ENCODE data around the gene CRYL1.

Gene CRYL1

DNA sequence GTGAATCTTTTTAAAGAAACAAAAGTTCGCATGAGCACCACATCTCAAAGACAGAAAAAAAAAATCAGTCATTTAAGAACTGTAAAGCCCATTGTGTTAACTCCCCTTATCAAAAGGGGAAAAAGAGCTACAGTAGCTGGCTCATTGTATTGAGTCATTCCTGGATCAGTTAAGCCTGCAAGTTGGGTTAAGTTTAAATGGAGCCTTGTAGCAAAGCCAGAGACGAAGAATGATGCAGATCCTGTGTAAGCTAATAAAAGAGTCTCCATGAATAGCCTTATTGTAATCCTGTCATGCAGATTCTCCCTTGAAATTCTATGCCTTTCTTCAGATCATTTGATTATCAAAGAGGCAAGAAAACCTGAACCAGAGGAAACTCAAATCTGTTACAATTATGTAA lies 83.8 kb downstream of the CRYL1 start:
- no peak overlapping the region for H3K27ac ChIP-seq (ENCODE audit: low read depth, low read length)
- H3K9ac ChIP-seq (ENCODE audit: low read length): no peak overlapping the region
- no peak overlapping the region for H3K4me3 ChIP-seq (ENCODE audit: insufficient read depth, low read length, poor library complexity, severe bottlenecking)
- no peaks in the 10 kb centered on the region for H3K9me2 ChIP-seq (replicated peaks; ENCODE audit: insufficient read depth, low read length)
- no peak overlapping the region for H3K4me2 ChIP-seq (ENCODE audit: low read depth, low read length, poor library complexity, severe bottlenecking)
- no peaks in the 10 kb centered on the region for H4K20me1 ChIP-seq (ENCODE audit: low read depth, low read length)
- H3K27me3 ChIP-seq (ENCODE audit: low read length): no peaks in the 10 kb centered on the region
- no peaks in the 10 kb centered on the region for H3K9me3 ChIP-seq (ENCODE audit: insufficient read depth, low read length)
- no peaks in the 10 kb centered on the region for H3F3A ChIP-seq (ENCODE audit: insufficient read depth)
- no peaks in the 10 kb centered on the region for H3K36me3 ChIP-seq (ENCODE audit: low read length)
- no peaks in the 10 kb centered on the region for H3K79me2 ChIP-seq (ENCODE audit: insufficient read depth, low read length)
- no peak for TF ChIP-seq EZH2phosphoT487 (conservative IDR thresholded peaks at IDR 0.05; ENCODE audit: low read length)
- TF ChIP-seq, protein P1, sequence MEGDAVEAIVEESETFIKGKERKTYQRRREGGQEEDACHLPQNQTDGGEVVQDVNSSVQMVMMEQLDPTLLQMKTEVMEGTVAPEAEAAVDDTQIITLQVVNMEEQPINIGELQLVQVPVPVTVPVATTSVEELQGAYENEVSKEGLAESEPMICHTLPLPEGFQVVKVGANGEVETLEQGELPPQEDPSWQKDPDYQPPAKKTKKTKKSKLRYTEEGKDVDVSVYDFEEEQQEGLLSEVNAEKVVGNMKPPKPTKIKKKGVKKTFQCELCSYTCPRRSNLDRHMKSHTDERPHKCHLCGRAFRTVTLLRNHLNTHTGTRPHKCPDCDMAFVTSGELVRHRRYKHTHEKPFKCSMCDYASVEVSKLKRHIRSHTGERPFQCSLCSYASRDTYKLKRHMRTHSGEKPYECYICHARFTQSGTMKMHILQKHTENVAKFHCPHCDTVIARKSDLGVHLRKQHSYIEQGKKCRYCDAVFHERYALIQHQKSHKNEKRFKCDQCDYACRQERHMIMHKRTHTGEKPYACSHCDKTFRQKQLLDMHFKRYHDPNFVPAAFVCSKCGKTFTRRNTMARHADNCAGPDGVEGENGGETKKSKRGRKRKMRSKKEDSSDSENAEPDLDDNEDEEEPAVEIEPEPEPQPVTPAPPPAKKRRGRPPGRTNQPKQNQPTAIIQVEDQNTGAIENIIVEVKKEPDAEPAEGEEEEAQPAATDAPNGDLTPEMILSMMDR (IDR thresholded peaks at IDR 0.05; ENCODE audit: insufficient read depth, low read length, poor library complexity, severe bottlenecking): no peak
- no peak overlapping the region for H2AFZ ChIP-seq (ENCODE audit: low read depth, low read length, severe bottlenecking)

DNA sequence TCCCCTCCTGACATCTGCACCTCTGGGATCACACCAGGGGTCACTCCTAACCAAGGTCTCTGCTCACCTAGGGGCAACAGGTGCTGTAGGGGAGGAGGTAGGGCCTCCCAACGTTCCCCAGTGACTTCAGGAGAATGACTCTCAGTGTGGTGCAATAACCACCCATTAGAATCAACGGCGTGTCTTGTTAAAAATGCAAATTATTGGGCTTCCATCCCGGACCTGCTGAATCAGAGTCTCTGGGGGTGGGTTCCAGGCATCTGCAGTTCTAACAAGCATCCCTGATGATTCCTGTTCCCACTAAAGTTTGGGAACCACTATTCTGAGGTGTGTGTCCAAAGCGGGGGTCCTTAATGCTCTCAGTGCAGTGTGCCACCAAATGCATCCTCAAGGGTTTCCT lies 84.6 kb downstream of the CRYL1 start:
- H3K9me2 ChIP-seq (replicated peaks; ENCODE audit: insufficient read depth, low read length): no peaks in the 10 kb centered on the region
- H4K20me1 ChIP-seq (ENCODE audit: low read depth, low read length): no peaks in the 10 kb centered on the region
- H2AFZ ChIP-seq (ENCODE audit: low read depth, low read length, severe bottlenecking): no peak overlapping the region
- H3K4me2 ChIP-seq (ENCODE audit: low read depth, low read length, poor library complexity, severe bottlenecking): no peak overlapping the region
- no peaks in the 10 kb centered on the region for H3F3A ChIP-seq (ENCODE audit: insufficient read depth)
- no peak overlapping the region for H3K9ac ChIP-seq (ENCODE audit: low read length)
- no peaks in the 10 kb centered on the region for H3K36me3 ChIP-seq (ENCODE audit: low read length)
- H3K4me3 ChIP-seq (ENCODE audit: insufficient read depth, low read length, poor library complexity, severe bottlenecking): no peak overlapping the region
- H3K27ac ChIP-seq (ENCODE audit: low read depth, low read length): no peak overlapping the region
- no peak for TF ChIP-seq EZH2phosphoT487 (conservative IDR thresholded peaks at IDR 0.05; ENCODE audit: low read length)
- TF ChIP-seq, protein P1 (IDR thresholded peaks at IDR 0.05; ENCODE audit: insufficient read depth, low read length, poor library complexity, severe bottlenecking): no peak
- H3K27me3 ChIP-seq (ENCODE audit: low read length): no peaks in the 10 kb centered on the region
- H3K79me2 ChIP-seq (ENCODE audit: insufficient read depth, low read length): no peaks in the 10 kb centered on the region
- H3K9me3 ChIP-seq (ENCODE audit: insufficient read depth, low read length): no peaks in the 10 kb centered on the region

DNA sequence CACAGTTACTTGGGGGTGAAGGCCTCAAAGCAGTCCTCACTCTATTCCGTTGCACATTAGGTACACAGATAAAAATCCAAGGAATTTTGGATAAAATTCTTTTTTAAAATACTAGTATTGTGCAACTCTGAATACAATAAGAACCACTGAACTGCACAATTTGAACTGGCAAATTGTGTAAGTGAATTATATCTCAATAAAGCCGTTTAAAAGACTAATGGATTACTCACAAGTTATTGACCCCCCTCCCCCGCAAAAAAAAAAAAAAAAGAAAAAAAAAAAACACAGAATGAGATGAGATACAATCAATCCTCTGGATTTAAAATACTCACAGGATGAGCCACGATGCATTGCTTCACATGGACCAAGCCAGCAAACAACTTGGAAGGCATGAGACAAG lies 86.4 kb downstream of the CRYL1 start:
- Histone ChIP-seq H3K9ac (ENCODE audit: low read length) (no peak overlapping the region), H3K4me3 (ENCODE audit: insufficient read depth, low read length, poor library complexity, severe bottlenecking) (no peak overlapping the region), H3K27ac (ENCODE audit: low read depth, low read length) (no peak overlapping the region), H4K20me1 (ENCODE audit: low read depth, low read length) (no peaks in the 10 kb centered on the region), H3K36me3 (ENCODE audit: low read length) (no peaks in the 10 kb centered on the region), H3F3A (ENCODE audit: insufficient read depth) (no peaks in the 10 kb centered on the region), H3K27me3 (ENCODE audit: low read length) (no peaks in the 10 kb centered on the region), H3K79me2 (ENCODE audit: insufficient read depth, low read length) (no peaks in the 10 kb centered on the region), H3K4me2 (ENCODE audit: low read depth, low read length, poor library complexity, severe bottlenecking) (no peak overlapping the region), H2AFZ (ENCODE audit: low read depth, low read length, severe bottlenecking) (no peak overlapping the region), H3K9me2 (replicated peaks; ENCODE audit: insufficient read depth, low read length) (no peaks in the 10 kb centered on the region), H3K9me3 (ENCODE audit: insufficient read depth, low read length) (no peaks in the 10 kb centered on the region)
- TF ChIP-seq, protein P1 (IDR thresholded peaks at IDR 0.05; ENCODE audit: insufficient read depth, low read length, poor library complexity, severe bottlenecking): no peak
- TF ChIP-seq EZH2phosphoT487 (conservative IDR thresholded peaks at IDR 0.05; ENCODE audit: low read length): no peak

Data from SU-DHL-6 (cell line).